B cell (primary cell): ENCODE measurements around the gene HERC4. TPM values are rescaled to one million over a fixed set of nuclear protein-coding genes. Genes with fewer than 3 reads are reported as not detected.
A peak's percentile ranks its signal among the peaks of the same experiment; 100 is the strongest.

Experiments
- ATAC-seq: fragments of 200-7000 bp; cut with Tn5 transposase; one replicate; pipeline ENCODE4 v1.10.0; 2021; ENCODE audit warnings: low read depth, mild to moderate bottlenecking, moderate number of reproducible peaks, moderate library complexity
- CTCF ChIA-PET: fragments of 350-600 bp; sonication (Branson Sonifier 250); formaldehyde crosslinking; loops from one replicate; lab custom pipeline; 2021; ENCODE audit warnings: antibody characterized with exemption, inconsistent platforms; lab: Charles Lee
- POLR2A ChIA-PET: fragments of 350-600 bp; sonication (Branson Sonifier 250); formaldehyde crosslinking; loops from one replicate; lab custom pipeline; 2021; ENCODE audit warnings: antibody characterized with exemption; lab: Charles Lee
- DNase-seq: peaks from one replicate; pipeline ENCODE4 v3.0.0; 2013
- H2AFZ ChIP-seq: 2 replicates; pipeline ENCODE4 v1.6.1; 2012; ENCODE audit warnings: mild to moderate bottlenecking, low read depth, low read length; ENCODE audit not compliant: insufficient read depth, poor library complexity, severe bottlenecking
- H3K27ac ChIP-seq, 2 donors: 1 replicate in 1 of 2; 2 replicates in 1 of 2; pipeline ENCODE4 v1.5.1; 2012 to 2013; ENCODE audit warnings: low read length in 2 of 2, mild to moderate bottlenecking in 2 of 2, moderate library complexity in 1 of 2
- H3K27me3 ChIP-seq, 4 experiments: fragments of 200-600 bp in 1 of 4; sonication (generic) in 1 of 4; replicated peaks in 1 of 4; 1 replicate in 2 of 4; 2 replicates in 2 of 4; pipeline versions ENCODE4 v1.6.1 to v1.7.0; 2013 to 2016; ENCODE audit warnings: low read length in 3 of 4, mild to moderate bottlenecking in 2 of 4, mixed read lengths in 1 of 4, moderate library complexity in 1 of 4; ENCODE audit not compliant: insufficient read depth in 4 of 4, control insufficient read depth in 3 of 4; ENCODE audit errors: control extremely low read depth in 1 of 4
- H3K36me3 ChIP-seq, 2 experiments: replicated peaks in 1 of 2; 1 replicate in 1 of 2; 2 replicates in 1 of 2; pipeline versions ENCODE4 v1.6.1 to v1.7.1; 2013; ENCODE audit warnings: low read length in 1 of 2; ENCODE audit not compliant: insufficient read depth in 2 of 2, control insufficient read depth in 1 of 2; ENCODE audit errors: control extremely low read depth in 1 of 2, extremely low read depth in 1 of 2
- H3K4me1 ChIP-seq, 2 donors: fragments of 200-600 bp in 1 of 2; sonication (generic) in 1 of 2; 1 replicate in 1 of 2; 2 replicates in 1 of 2; pipeline versions ENCODE4 v1.5.1 to v1.6.1; 2013 to 2017; ENCODE audit warnings: low read length in 2 of 2; ENCODE audit not compliant: control insufficient read depth in 2 of 2, insufficient read depth in 2 of 2
- H3K4me2 ChIP-seq: replicated peaks from 2 replicates; pipeline ENCODE3; 2012; ENCODE audit warnings: mild to moderate bottlenecking, low read depth, low read length; ENCODE audit not compliant: poor library complexity, severe bottlenecking
- H3K4me3 ChIP-seq, 5 experiments: fragments of 200-600 bp in 1 of 5; sonication (generic) in 1 of 5; 1 replicate in 3 of 5; 2 replicates in 2 of 5; pipeline versions ENCODE4 v1.5.1 to v1.7.0; 2011 to 2016; ENCODE audit warnings: low read length in 4 of 5, mild to moderate bottlenecking in 4 of 5, low read depth in 2 of 5, control low read depth in 1 of 5, moderate library complexity in 1 of 5; ENCODE audit not compliant: insufficient read depth in 1 of 5; ENCODE audit errors: control extremely low read depth in 1 of 5, extremely low read depth in 1 of 5
- H3K79me2 ChIP-seq: fragments of 200-600 bp; sonication (generic); one replicate; pipeline ENCODE4 v1.6.0; 2016; ENCODE audit warnings: low read length; ENCODE audit not compliant: control insufficient read depth, insufficient read depth
- H3K9ac ChIP-seq: fragments of 200-600 bp; sonication (generic); 2 replicates; pipeline ENCODE4 v1.6.1; 2017; ENCODE audit warnings: mild to moderate bottlenecking, low read length, moderate library complexity
- H3K9me3 ChIP-seq, 3 donors: one replicate each; pipeline versions ENCODE4 v1.6.1 to v1.7.1; 2013; ENCODE audit warnings: low read length in 2 of 3; ENCODE audit not compliant: control insufficient read depth in 2 of 3, insufficient read depth in 1 of 3; ENCODE audit errors: control extremely low read depth in 1 of 3
- H4K20me1 ChIP-seq: 2 replicates; pipeline ENCODE4 v1.6.0; 2012; ENCODE audit warnings: mild to moderate bottlenecking, low read length; ENCODE audit not compliant: insufficient read depth, control insufficient read depth, poor library complexity, severe bottlenecking
- H3K27ac Mint-ChIP-seq: one replicate; pipeline ENCODE4 v1.8.0; 2021; ENCODE audit warnings: mixed read lengths
- H3K27me3 Mint-ChIP-seq: one replicate; pipeline ENCODE4 v1.8.0; 2021; ENCODE audit warnings: mixed read lengths
- H3K4me1 Mint-ChIP-seq: one replicate; pipeline ENCODE4 v1.8.0; 2021; ENCODE audit warnings: mixed read lengths
- H3K4me3 Mint-ChIP-seq: one replicate; pipeline ENCODE4 v1.8.0; 2021; ENCODE audit warnings: mixed read lengths
- H3K9me3 Mint-ChIP-seq: one replicate; pipeline ENCODE4 v1.8.0; 2022; ENCODE audit warnings: mixed read lengths; ENCODE audit not compliant: insufficient read depth
- EZH2 ChIP-seq: IDR thresholded peaks from 2 replicates; pipeline ENCODE4 v1.6.1; 2012; ENCODE audit warnings: borderline replicate concordance, low read depth, mild to moderate bottlenecking, moderate library complexity, low read length; ENCODE audit not compliant: insufficient read depth, poor library complexity, severe bottlenecking
- WGBS: methylation state at CpG from one replicate; pipeline ENCODE4 v1.1.5; 2013; ENCODE audit warnings: missing lambda C conversion rate; ENCODE audit not compliant: insufficient coverage; 5-methylcytosine and 5-hydroxymethylcytosine counted together
- intact Hi-C: fragments of 100-400 bp; cut with micrococcal nuclease; formaldehyde crosslinking; loops from one replicate; pipeline ENCODE4 v1.10.0; 2022
- polyA plus RNA-seq: library from polyadenylated mRNA; depleted of rRNA; stranded (reverse); fragments of >200 nt; gene quantifications from 2 replicates; pipeline ENCODE4 v1.2.3, GENCODE V29; 2012
- total RNA-seq, 2 donors: library from RNA; stranded (reverse); fragments of 120-200 nt in 1 of 2; gene quantifications; 1 replicate in 1 of 2; 2 replicates in 1 of 2; pipeline versions ENCODE4 v1.2.3 to v1.2.4, GENCODE V29; 2013 to 2022
- TF ChIP-seq, protein P1 (sequence below): fragments of 200-600 bp; IDR thresholded peaks from one replicate; pipeline ENCODE4 v1.8.0; 2022; ENCODE audit warnings: antibody characterized with exemption, mild to moderate bottlenecking

The HERC4 gene
- total and polyA plus RNA-seq, 2 donors (not counting 1 experiment from before 2014, with no cell fraction given), result 18.2 to 118 TPM

GRCh38 chr10:68047554-68048327 lies 27.3 kb downstream of the HERC4 start:
- Histone ChIP-seq H3K27ac (no peak overlapping the region), H3K79me2 (peaks cover 43% of the 10 kb centered on the region), H3K9me3 (no peaks in the 10 kb centered on the region), H3K4me3 (no peak overlapping the region), H4K20me1 (peaks cover 8% of the 10 kb centered on the region), H3K9ac (no peak overlapping the region), H3K4me2 (peak overlapping the region; percentile 10), H2AFZ (no peak overlapping the region), H3K27me3 (no peaks in the 10 kb centered on the region), H3K36me3 (peaks cover under 1 to 3% of the 10 kb centered on the region in 2 experiments), H3K4me1 (peaks cover 11 to 34% of the 10 kb centered on the region in 2 donors)
- no peak for ATAC-seq
- no peak for TF ChIP-seq EZH2
- TF ChIP-seq, protein P1, sequence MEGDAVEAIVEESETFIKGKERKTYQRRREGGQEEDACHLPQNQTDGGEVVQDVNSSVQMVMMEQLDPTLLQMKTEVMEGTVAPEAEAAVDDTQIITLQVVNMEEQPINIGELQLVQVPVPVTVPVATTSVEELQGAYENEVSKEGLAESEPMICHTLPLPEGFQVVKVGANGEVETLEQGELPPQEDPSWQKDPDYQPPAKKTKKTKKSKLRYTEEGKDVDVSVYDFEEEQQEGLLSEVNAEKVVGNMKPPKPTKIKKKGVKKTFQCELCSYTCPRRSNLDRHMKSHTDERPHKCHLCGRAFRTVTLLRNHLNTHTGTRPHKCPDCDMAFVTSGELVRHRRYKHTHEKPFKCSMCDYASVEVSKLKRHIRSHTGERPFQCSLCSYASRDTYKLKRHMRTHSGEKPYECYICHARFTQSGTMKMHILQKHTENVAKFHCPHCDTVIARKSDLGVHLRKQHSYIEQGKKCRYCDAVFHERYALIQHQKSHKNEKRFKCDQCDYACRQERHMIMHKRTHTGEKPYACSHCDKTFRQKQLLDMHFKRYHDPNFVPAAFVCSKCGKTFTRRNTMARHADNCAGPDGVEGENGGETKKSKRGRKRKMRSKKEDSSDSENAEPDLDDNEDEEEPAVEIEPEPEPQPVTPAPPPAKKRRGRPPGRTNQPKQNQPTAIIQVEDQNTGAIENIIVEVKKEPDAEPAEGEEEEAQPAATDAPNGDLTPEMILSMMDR, result no peak
- 60% methylated on average over 2 of the region's 3 CpGs for WGBS
- POLR2A ChIA-PET, result no interaction called here
- no peaks in the 10 kb centered on the region for H3K27me3 Mint-ChIP-seq
- CTCF ChIA-PET, result interaction anchor here (1.8 kb wide), 1 partner anchor 254 kb away, joined by 3 read pairs; no protein-coding TSS in a partner anchor
- H3K27ac Mint-ChIP-seq, result no peak overlapping the region
- peaks cover 55% of the 10 kb centered on the region for H3K4me1 Mint-ChIP-seq
- H3K4me3 Mint-ChIP-seq, result peak overlapping the region; percentile 67
- no peaks in the 10 kb centered on the region for H3K9me3 Mint-ChIP-seq
- DNase-seq, result no peak
- intact Hi-C loops, result no loop called here

GRCh38 chr10:68047122-68047521 lies 28.0 kb downstream of the HERC4 start:
- peaks cover 1 to 3% of the 10 kb centered on the region in 2 experiments for H3K36me3 ChIP-seq
- no peak for ATAC-seq
- no peak for DNase-seq
- H3K9me3 ChIP-seq, result no peaks in the 10 kb centered on the region
- WGBS, result no CpG with 5 or more reads among the region's 1 CpG
- no peaks in the 10 kb centered on the region for H3K27me3 Mint-ChIP-seq
- no peaks in the 10 kb centered on the region for H3K27me3 ChIP-seq
- H3K9me3 Mint-ChIP-seq, result no peaks in the 10 kb centered on the region
- peaks cover 11 to 28% of the 10 kb centered on the region in 2 donors for H3K4me1 ChIP-seq
- no peak overlapping the region for H3K27ac Mint-ChIP-seq
- peaks cover 8% of the 10 kb centered on the region for H4K20me1 ChIP-seq
- peaks cover 49% of the 10 kb centered on the region for H3K4me1 Mint-ChIP-seq
- H3K9ac ChIP-seq, result no peak overlapping the region
- H3K4me3 ChIP-seq, result no peak overlapping the region
- peak overlapping the region; percentile 10 for H3K4me2 ChIP-seq
- TF ChIP-seq, protein P1, result no peak
- TF ChIP-seq EZH2, result no peak
- intact Hi-C loops, result no loop called here
- CTCF ChIA-PET, result interaction anchor here (1.8 kb wide), 1 partner anchor 254 kb away, joined by 3 read pairs; no protein-coding TSS in a partner anchor
- POLR2A ChIA-PET, result no interaction called here
- peak overlapping the region in 1 of 2 donors; percentile 24 for H3K27ac ChIP-seq
- H3K79me2 ChIP-seq, result peaks cover 39% of the 10 kb centered on the region
- peak overlapping the region; percentile 67 for H3K4me3 Mint-ChIP-seq
- H2AFZ ChIP-seq, result no peak overlapping the region
